GM18873 (cell line): ENCODE data around the gene SRPK1.
"Not testable (repeated sequence)": the region's sequence is repeated elsewhere in the genome, so short reads cannot be mapped to it uniquely, and the experiment has no call there.

ENCODE experiments used
- ATAC-seq: cut with Tn5 transposase; IDR thresholded peaks from one replicate; pipeline ENCODE4 v1.9.1; 2021; ENCODE audit warnings: mild to moderate bottlenecking, moderate library complexity, moderate number of reproducible peaks; ENCODE audit not compliant: unreplicated experiment, low FRiP score

The SRPK1 gene

GRCh38 chr6:35920793-35921732, at the start of gene SRPK1:
SRPK1 (minus strand) TSS chr6:35921098; CDS start chr6:35921056, 42 bp downstream.
- peak; percentile 62 for ATAC-seq

DNA sequence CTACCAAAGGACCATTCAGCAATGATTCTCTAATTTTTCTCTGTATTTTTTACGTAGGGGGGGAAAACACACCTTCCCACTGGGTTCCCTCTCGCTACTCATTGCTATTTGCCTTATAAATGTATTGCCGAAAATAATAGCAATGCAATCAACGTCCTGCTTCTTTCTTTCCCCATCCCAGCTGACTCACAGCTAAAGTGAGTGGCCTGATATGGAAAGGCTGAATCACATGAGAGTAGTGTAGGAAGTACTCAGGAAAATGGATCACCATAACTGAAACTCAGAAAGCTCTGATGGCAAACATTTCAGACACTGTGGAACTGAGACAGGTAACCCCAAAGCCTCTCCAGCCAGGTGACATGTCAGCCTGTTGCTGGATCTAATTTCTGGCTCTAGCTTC, 49.3 kb upstream of the SRPK1 start:
- ATAC-seq = no peak

GRCh38 chr6:35969646-35970045, 48.7 kb upstream of the SRPK1 start:
- ATAC-seq = no peak

DNA sequence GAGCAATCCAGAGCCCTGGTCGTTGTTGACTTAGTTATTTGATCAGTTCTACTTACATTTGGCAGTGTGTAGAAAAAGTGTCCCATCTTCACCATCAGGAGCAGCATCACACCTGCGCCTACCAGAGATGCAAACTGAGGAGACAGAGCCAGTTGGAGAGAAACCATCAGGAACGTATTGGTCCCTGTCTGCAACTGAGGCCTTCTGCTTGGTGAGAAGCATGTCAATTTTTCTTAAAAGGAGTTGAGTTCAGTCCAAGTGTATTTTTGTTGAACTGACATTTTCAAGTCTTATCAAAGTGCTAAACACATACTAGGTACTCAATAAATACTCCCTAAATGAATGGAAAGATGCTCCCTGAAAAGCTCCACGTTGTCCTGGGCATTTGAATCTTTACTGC, 47.9 kb upstream of the SRPK1 start:
- no peak for ATAC-seq

- no peak for ATAC-seq
These were observed 46.3 kb upstream of the SRPK1 start for GRCh38 chr6:35967076-35967774.

DNA sequence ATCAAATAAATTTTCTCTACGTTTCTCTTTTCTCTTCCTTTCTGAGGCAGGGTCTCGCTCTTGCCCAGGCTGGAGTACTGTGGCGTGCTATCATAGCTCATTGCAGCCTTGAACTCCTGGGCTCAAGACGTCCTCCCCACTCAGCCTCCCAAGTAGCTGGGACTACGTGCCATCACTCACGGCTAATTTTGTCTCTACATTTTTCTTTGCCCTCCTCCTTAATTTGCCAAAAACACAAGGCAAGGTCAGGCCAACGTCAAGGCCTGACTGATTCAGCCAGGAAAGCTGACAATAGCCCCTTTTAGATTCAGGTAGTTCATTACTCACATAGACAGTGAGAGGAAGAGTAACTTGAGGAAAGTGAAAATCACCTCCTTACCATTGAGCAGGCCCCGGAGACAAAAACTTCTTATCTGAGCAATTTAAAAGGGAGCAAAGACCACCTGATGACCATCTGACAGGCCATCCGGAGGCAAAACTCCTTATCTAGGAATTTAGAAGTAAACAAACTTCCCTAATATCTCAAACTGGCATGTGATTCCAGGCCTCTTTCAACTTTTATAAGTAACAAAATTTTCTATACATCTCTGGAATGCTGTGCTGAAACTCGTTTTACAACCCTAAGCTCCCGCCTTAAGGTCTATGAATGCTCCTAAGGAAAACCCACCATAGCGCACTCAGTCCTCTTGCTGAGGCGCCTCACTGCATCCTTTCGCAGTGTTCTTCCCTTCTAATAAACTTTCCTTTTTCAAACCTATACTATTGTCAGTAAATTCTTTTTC, 42.1 kb upstream of the SRPK1 start:
- ATAC-seq = no peak

DNA sequence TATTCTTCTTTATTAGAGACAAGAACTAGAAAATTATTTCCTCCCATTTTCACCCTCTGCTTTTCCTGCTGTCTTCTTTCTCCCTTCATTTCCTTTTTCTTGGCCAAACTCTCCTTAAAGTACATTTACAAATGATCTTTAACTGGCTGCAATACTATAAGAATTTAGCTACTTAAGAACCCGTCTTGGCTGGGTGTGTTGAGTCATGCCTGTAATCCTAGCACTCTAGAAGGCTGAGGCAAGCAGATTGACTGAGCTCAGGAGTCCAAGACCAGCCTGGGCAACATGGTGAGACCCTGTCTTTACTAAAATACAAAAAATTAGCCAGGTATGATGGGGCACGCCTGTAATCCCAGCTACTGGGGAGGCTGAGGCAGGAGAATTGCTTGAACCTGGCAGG, 39.3 kb upstream of the SRPK1 start:
- no peak for ATAC-seq

DNA sequence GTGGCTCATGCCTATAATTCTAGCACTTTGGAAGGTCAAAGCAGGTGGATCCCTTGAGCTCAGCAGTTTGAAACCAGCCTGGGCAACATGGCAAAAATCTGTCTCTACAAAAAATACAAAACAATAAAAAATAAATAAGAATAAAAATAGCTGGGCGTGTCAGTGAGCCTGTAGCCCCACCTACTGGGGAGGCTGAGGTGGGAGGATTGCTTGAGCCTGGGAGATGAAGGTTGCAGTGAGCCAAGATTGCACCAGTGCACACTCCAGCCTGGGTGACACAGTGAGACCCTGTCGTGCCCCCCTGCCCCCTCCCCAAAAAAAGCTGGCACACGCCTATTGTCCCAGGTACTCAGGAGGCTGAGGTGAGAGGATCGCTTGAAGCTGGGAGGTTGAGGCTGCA, 35.1 kb upstream of the SRPK1 start:
- ATAC-seq = no peak

GRCh38 chr6:35955521-35955920, 34.6 kb upstream of the SRPK1 start:
- no peak for ATAC-seq

DNA sequence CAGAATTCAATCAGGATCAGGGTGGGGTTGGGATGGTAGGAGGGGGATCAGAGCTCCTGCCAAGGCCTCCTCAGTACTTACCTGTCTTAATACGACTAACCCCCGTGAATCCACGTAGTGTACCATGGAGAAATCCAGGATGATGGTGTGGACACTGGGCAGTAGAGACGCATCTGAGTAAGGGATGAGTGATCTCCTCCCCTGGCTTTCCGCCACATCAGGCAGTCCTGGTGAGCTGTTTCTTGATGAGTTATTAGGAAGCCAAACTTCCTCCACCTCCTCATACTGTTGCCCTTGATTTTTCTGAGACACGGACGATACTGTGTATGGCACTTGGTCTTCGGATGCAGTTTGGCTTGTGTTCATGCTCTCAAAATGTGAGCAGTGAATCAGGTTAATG, 34.2 kb upstream of the SRPK1 start:
- no peak for ATAC-seq

- no peak for ATAC-seq
These were observed 33.4 kb upstream of the SRPK1 start for GRCh38 chr6:35954333-35954732.

- ATAC-seq = no peak
These were observed 27.8 kb upstream of the SRPK1 start for GRCh38 chr6:35948725-35949124.

DNA sequence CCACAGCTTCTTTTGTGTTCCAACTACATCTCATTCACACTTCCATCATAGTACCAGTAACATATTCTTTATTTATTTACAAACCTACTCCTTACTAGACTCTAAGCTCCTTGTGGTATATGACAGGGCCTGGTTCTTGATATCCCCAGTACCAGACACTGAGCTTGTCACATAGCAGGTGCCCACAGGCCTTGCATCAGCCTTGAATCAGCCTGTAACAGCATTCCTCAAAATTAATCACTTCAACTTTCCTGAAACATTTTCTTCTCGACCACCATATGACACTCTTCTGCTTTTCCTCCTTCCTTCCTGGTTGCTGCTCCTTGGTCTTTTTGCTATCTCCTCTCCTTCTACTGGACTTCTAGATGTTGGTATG, 24.7 kb upstream of the SRPK1 start:
- no peak for ATAC-seq

- no peak for ATAC-seq
These were observed 22.5 kb upstream of the SRPK1 start for GRCh38 chr6:35943390-35943789.

DNA sequence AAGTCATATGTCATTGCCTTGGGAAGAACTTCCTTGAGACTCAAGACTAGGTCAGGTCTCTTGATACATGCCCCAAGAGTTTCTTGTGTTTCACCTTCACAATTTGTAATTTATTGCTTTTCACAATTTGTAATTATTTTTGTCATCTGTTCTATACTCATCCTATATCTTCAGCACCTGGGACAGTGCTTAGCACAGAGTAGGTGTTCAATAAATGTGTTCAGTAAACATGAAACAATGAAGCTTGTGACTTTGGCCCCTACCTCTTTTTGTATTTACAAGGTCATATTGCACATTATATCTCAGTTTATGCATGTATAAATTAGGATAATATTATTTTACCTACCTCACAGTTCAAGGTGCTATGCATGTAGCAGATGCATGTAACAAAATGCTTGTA, 21.5 kb upstream of the SRPK1 start:
- no peak for ATAC-seq

DNA sequence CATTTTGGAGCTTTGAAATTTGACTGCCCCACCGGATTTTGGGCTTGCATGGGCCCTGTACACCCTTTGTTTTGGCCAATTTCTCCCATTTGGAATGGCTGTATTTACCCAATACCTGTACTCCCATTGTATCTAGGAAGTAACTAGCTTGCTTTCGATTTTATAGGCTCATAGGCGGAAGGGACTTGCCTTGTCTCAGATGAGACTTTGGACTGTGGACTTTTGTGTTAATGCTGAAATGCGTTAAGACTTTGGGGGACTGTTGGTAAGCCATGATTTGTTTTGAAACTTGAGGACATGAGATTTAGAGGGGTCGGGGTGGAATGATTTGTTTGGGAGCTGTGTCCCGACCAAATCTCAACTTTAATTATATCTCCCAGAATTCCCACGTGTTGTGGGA, 20.3 kb upstream of the SRPK1 start:
- ATAC-seq = not testable (repeated sequence)

GRCh38 chr6:35940014-35940413, 19.1 kb upstream of the SRPK1 start:
- ATAC-seq = not testable (repeated sequence)

DNA sequence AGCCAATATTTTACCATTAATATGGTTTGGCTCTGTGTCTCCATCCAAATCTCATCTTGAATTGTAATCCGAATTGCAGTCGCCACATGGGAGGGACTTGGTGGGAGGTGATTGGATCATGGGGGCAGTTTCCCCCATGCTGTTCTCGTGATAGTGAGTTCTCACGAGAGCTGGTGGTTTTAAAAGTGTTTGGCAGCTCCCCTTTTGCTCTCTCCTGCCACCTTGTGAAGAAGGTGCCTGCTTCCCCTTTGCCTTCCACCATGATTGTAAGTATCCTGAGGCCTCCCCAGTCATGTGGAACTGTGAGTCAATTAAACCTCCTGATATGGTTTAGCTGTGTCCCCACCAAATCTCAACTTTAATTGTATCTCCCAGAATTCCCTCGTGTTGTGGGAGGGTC, 18.4 kb upstream of the SRPK1 start:
- not testable (repeated sequence) for ATAC-seq

DNA sequence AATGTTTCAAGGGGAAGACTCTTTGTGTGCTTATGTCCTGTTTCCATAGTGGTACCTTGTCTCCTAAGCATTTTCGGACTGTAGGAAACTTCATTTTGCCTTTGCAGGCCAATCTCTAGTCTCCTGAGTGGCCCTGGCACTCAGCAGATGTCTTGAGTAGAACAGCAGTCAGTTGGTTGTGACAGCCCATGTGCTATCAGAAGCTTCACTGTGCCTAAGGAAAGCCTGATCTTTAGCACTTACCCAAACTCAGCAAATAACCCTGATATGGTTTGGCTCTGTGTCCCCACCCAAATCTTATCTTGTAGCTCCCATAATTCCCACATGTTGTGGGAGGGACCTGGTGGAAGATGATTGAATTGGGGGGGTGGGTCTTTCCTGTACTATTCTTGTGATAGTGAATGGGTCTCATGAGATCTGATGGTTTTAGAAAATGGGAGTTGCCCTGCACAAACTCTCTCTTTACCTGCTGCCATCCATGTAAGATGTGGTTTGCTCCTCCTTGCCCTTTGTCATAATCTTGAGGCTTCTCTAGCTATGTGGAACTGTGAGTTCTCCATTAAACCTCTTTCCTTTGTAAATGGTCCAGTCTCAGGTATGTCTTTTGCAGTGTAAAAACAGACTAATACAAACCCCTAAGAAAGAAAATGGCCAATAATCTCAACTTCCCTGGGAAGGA, 15.9 kb upstream of the SRPK1 start:
- ATAC-seq = no peak

- no peak for ATAC-seq
These were observed 14.6 kb upstream of the SRPK1 start for GRCh38 chr6:35935469-35935868.
